ENCODE results near the gene SLC8A1.
"Not testable (repeated sequence)": the region's sequence is repeated elsewhere in the genome, so short reads cannot be mapped to it uniquely, and the experiment has no call there.

Gene SLC8A1

GRCh38 chr2:40097691-40098385, 354.1 kb downstream of the SLC8A1 start:
- DNase-seq = no peak

GRCh38 chr2:40096360-40096759, 355.5 kb downstream of the SLC8A1 start:
- DNase-seq = no peak

DNA sequence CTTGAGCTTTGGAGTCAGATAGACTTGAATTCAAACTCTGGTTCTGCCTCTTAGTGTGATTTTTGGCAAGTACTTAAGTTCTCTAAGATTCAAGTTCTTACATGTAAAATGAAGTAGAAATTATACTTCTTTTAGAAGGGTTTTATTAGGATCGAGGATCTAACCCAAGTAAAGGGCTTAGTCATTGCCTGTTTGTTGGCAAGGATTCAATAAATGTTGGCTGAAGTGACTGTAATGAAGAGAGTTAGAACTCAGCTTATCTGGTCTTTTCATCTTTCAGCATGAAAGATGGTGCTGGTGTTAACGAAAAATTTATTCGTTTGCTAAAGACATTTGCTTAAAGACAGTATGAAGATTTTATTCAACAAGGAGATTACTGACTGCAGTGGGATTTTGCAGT, 356.9 kb downstream of the SLC8A1 start:
- DNase-seq = no peak

DNA sequence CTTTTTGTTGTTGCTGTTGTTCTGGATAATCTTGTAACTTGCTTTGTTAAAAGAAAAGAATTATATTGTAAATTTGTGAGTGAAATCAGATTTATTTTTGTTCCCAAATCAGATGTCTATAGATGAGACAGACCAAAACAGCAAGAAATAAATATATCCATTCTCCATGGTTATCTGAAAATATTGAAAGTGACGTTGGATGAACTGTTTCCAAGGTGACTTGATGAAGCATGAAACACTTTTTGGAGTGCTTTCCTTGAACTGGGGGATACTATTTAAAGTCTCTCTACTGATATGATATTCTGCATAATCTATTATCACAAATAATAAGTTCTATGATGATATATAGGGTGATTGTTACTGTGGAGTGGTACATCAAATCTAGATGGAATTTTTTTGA, 357.4 kb downstream of the SLC8A1 start:
- DNase-seq = no peak

DNA sequence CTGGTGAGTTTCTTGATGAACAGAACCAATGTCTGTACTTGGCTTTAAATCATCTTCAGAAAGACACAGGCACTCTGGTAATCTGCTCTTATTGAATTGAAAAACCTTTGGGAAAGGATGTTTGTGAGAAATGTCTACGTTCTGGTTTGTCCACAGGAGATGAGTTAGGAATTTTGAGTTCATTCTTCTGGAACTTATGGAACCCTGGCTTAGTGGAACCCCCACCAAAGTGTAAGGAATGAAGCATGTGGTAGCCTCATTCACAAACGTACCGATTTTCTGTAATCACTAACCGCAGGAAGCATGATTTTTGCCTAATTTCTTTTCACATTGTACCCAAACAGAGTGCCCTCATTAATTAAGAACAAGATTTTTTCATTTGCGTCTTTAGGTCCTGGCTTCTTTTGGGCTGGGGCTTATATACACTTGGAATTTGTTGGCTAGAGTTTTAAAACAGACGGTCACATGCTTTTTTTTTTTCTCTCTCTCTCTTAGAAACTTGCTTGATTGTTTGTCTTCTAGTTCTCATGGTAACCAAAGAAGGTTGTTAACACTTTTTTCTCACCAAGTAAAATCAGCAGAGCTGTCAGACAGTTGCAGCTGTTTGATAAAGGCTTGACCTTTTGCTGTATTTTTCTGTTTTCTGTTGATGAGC, 358.7 kb downstream of the SLC8A1 start:
- DNase-seq = no peak

DNA sequence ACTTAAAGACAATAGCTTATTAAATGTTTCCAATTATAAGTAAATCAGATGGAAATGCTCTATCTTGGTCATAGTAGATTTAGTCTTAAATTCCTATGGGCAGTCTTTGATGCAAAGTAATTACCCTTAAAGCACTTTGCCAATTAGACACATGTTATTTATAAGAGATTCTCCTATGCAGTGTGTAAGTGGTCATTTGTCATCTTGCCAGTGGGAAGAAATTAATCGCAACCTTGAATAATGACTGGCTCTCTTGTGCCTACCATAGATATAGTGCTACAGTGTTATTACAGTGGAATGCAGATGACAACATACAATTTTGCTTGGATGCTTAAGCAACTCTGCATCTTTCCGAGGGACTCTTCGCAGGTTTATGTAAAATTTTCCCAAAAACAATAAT, 361.8 kb downstream of the SLC8A1 start:
- DNase-seq = no peak

GRCh38 chr2:40087927-40088326, 364.0 kb downstream of the SLC8A1 start:
- DNase-seq = no peak

GRCh38 chr2:40087434-40087833, 364.5 kb downstream of the SLC8A1 start:
- no peak for DNase-seq

DNA sequence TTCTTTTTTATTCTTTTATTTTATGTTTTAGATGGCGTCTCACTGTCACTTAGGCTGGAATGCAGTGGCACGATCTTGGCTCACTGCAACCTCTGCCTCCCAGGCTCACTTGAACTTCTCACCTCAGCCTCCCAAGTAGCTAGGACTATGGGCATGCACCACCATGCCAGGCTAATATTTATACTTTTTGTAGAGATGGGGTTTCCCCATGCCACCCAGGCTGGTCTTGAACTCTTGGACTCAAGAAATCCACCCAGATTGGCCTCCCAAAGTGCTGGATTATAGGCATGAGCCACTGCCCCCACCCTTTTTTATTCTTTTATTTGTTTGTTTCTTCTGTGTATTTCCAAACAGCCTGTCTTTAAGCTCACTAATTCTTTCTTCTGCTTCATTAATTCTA, 366.1 kb downstream of the SLC8A1 start:
- no peak for DNase-seq

- DNase-seq = not testable (repeated sequence)
Measured at GRCh38 chr2:40073336-40073735, 378.6 kb downstream of the SLC8A1 start.

DNA sequence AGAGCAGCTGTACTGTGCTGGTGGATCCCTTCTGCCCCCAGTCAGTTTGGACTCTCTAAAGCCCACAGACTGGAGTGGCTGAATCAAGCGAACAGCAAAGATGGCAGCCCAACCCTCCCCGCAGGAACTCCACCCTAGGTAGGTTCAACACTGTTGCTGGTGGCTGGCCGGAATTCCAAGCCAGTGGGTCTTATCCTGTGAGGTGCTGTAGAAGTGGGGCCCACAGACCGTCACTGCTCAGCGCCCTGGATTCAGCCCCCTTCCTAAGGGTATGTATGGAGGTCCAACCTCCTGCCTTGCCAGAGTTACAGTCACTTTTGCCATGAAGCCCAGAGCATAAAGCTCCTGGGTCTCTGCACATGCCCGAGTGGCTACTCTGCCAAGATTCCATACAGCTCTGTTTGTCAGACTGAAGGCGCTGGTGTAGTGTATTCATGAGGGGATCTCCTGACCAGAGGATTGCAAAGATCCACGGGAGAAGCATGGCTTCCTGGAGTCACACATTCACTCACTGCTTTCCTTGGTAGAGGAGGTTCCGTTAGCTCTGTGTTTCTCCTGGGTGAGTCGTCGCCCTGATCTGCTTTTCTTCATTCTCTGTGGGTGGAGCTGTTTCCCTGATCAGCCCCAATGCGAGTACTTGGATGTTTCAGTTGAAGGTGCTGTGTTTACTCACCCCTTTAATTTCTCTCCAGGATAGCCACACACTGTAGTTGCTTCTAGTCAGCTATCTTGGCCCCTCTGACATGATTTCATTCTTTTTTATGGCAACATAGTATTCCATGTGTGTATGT, 379.3 kb downstream of the SLC8A1 start:
- no peak for DNase-seq

DNA sequence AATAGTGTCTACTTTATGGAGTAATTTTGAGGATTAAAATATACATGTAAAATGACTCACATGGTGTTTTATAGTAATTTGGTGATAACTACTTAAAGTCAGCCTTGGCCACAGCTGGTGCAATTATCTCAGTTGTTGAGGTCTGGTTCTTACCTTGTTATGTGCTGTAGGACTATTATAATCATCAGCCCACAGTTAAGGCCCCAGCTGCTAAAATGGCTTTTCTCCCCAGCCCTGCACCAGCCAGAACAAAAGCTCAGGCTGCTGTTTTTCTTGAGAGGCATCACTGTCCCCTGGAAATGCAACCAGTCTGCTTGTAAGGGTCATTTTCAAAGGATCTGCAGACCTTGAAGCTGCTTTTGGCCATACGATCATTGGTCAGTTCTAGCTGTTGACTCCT, 389.5 kb downstream of the SLC8A1 start:
- DNase-seq = no peak

DNA sequence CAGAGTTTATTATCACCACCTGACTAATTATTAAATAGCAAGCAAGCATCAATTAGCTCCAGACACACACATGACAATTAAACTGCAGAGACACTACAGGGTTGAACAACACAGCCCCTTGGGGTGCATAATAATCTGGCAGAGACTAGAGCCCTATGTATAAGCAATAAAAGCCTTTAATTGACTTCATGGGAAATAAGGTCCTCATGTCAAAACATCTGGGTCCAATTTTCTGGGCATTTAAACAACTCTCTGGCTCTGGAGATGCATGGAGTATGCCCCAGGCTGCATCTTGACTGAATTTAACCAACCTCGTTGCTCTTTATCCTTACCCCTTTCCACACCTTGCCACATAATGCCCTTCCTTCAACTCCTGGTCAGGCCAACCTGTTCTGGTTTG, 402.1 kb downstream of the SLC8A1 start:
- no peak for DNase-seq

DNA sequence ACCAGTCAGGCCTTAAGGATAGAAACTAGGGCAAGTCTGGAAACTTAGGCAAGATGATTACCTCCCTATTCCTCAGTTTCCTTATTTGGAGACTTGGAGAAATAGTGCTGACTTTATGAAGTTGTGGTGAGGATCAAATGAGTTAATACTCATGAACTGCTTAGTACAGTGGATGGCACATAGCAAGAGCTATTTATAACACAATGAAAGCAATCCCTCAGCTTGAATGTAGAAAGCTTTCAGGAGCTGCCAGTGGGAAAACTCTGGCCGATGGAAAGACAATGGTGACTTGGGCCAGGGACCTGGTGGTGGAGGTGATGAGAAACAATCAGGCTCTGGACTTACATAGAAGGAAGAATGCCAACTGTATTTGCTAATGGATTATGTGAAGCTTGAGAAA, 403.4 kb downstream of the SLC8A1 start:
- DNase-seq = no peak

DNA sequence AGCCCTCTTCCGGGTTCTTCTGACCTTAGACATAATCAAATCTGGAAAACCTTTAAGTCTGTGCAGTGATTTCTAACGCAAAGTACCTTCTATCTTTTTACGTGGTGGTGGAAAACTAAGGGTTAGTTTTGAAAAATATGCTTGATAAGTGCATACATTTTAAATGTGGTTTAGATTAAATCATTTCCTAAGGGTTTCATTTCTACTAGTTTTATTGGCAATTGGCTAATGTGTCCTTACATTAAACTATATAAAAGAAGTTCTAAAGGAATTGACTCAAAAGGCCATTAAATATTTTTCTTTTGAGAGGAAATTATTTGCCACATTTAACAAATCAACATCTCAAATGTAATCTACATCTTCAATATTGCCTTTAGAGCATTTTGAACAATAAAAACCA, 404.5 kb downstream of the SLC8A1 start:
- DNase-seq = no peak
